Mesenchymal stem cell (in vitro differentiated cells and primary cell): ENCODE measurements around the gene EDN3.

Experiments used
- DNase-seq: peaks from one replicate; pipeline ENCODE4 v3.0.0-alpha.2; 2013
- H2AFZ ChIP-seq: one replicate; pipeline ENCODE4 v1.6.1; 2013; ENCODE audit warnings: low read depth, mild to moderate bottlenecking, control low read depth, inconsistent platforms, low read length, moderate library complexity
- H2AK5ac ChIP-seq: 2 replicates; pipeline ENCODE4 v1.6.1; 2013; ENCODE audit warnings: low read length, moderate library complexity, mild to moderate bottlenecking, inconsistent platforms; ENCODE audit not compliant: severe bottlenecking
- H2BK120ac ChIP-seq: one replicate; pipeline ENCODE4 v1.6.1; 2013; ENCODE audit warnings: low read depth, mild to moderate bottlenecking, inconsistent platforms, low read length, moderate library complexity
- H2BK12ac ChIP-seq, 2 experiments: one replicate each; pipeline ENCODE4 v1.6.1; 2013; ENCODE audit warnings: inconsistent platforms in 2 of 2, low read length in 2 of 2, mild to moderate bottlenecking in 2 of 2, moderate library complexity in 2 of 2, control low read depth in 1 of 2
- H2BK15ac ChIP-seq: one replicate; pipeline ENCODE4 v1.6.1; 2013; ENCODE audit warnings: mild to moderate bottlenecking, low read depth, inconsistent platforms; ENCODE audit not compliant: poor library complexity, severe bottlenecking
- H2BK5ac ChIP-seq: 2 replicates; pipeline ENCODE4 v1.6.1; 2013; ENCODE audit warnings: low read depth, mild to moderate bottlenecking, low read length, control low read depth, inconsistent platforms; ENCODE audit not compliant: poor library complexity, severe bottlenecking
- H3K14ac ChIP-seq, 2 experiments: one replicate each; pipeline ENCODE4 v1.6.1; 2013; ENCODE audit warnings: inconsistent platforms in 2 of 2, low read length in 2 of 2, control low read depth in 1 of 2, mild to moderate bottlenecking in 1 of 2, moderate library complexity in 1 of 2
- H3K18ac ChIP-seq, 2 experiments: one replicate each; pipeline ENCODE4 v1.6.1; 2013; ENCODE audit warnings: inconsistent platforms in 2 of 2, low read length in 2 of 2, control low read depth in 1 of 2, low read depth in 1 of 2, mild to moderate bottlenecking in 1 of 2
- H3K23ac ChIP-seq, 2 experiments: one replicate each; pipeline ENCODE4 v1.6.1; 2013; ENCODE audit warnings: inconsistent platforms in 2 of 2, low read length in 2 of 2, mild to moderate bottlenecking in 2 of 2, moderate library complexity in 2 of 2, control low read depth in 1 of 2
- H3K27ac ChIP-seq: 2 replicates; pipeline ENCODE4 v1.5.1; 2013; ENCODE audit warnings: mild to moderate bottlenecking, moderate library complexity, low read length, control low read depth, inconsistent platforms; ENCODE audit not compliant: poor library complexity, severe bottlenecking
- H3K27me3 ChIP-seq, 2 experiments: 2 replicates each; pipeline versions ENCODE4 v1.6.1 to v1.7.0; 2013; ENCODE audit warnings: low read length in 2 of 2, mild to moderate bottlenecking in 2 of 2, moderate library complexity in 2 of 2, control low read depth in 1 of 2, inconsistent platforms in 1 of 2; ENCODE audit not compliant: control insufficient read depth in 1 of 2, insufficient read depth in 1 of 2
- H3K36me3 ChIP-seq, 2 experiments: 2 replicates each; pipeline versions ENCODE4 v1.6.1 to v1.7.0; 2013; ENCODE audit warnings: low read length in 2 of 2, control low read depth in 1 of 2, inconsistent platforms in 1 of 2, low read depth in 1 of 2, mild to moderate bottlenecking in 1 of 2; ENCODE audit not compliant: insufficient read depth in 2 of 2, control insufficient read depth in 1 of 2
- H3K4ac ChIP-seq, 2 experiments: one replicate each; pipeline ENCODE4 v1.6.1; 2013; ENCODE audit warnings: inconsistent platforms in 2 of 2, low read length in 2 of 2, mild to moderate bottlenecking in 2 of 2, moderate library complexity in 2 of 2, control low read depth in 1 of 2, low read depth in 1 of 2
- H3K4me1 ChIP-seq: 2 replicates; pipeline ENCODE4 v1.6.1; 2013; ENCODE audit warnings: low read depth, low read length, control low read depth; ENCODE audit not compliant: control insufficient read depth, insufficient read depth
- H3K4me2 ChIP-seq: 2 replicates; pipeline ENCODE4 v1.6.1; 2013; ENCODE audit warnings: low read length, mild to moderate bottlenecking, inconsistent platforms; ENCODE audit not compliant: poor library complexity, severe bottlenecking
- H3K4me3 ChIP-seq, 2 experiments: 2 replicates each; pipeline versions ENCODE4 v1.5.1 to v1.7.0; 2013; ENCODE audit warnings: low read length in 2 of 2, mild to moderate bottlenecking in 2 of 2, control low read depth in 1 of 2, low read depth in 1 of 2; ENCODE audit not compliant: insufficient read depth in 1 of 2
- H3K79me1 ChIP-seq: replicated peaks from 2 replicates; pipeline ENCODE4 v1.6.1; 2013; ENCODE audit warnings: mild to moderate bottlenecking, control low read depth, low read length, inconsistent platforms; ENCODE audit not compliant: poor library complexity, severe bottlenecking
- H3K9ac ChIP-seq: 2 replicates; pipeline ENCODE4 v1.7.0; 2013; ENCODE audit warnings: mild to moderate bottlenecking, low read length, moderate library complexity
- H3K9me3 ChIP-seq: 2 replicates; pipeline ENCODE4 v1.7.0; 2013; ENCODE audit warnings: mild to moderate bottlenecking, low read length; ENCODE audit not compliant: control insufficient read depth
- H4K8ac ChIP-seq: one replicate; pipeline ENCODE4 v1.6.1; 2013; ENCODE audit warnings: inconsistent platforms, mild to moderate bottlenecking, low read length, moderate library complexity
- H4K91ac ChIP-seq: one replicate; pipeline ENCODE4 v1.6.1; 2013; ENCODE audit warnings: mild to moderate bottlenecking, low read length, inconsistent platforms
- WGBS: methylation state at CpG from one replicate; pipeline ENCODE4 v1.1.7; 2013; ENCODE audit warnings: mixed read lengths; 5-methylcytosine and 5-hydroxymethylcytosine counted together

The EDN3 gene

GRCh38 chr20:59307270-59307669 lies 6.9 kb downstream of the EDN3 start:
- Histone ChIP-seq H2BK15ac (no peak overlapping the region), H3K14ac (no peak overlapping the region), H3K23ac (no peak overlapping the region), H4K8ac (no peak overlapping the region), H3K4me3 (no peak overlapping the region), H3K9ac (no peak overlapping the region), H4K91ac (no peak overlapping the region), H3K4me1 (no peaks in the 10 kb centered on the region), H3K79me1 (no peaks in the 10 kb centered on the region), H3K27me3 (peaks cover 0 to 33% of the 10 kb centered on the region in 2 experiments), H3K9me3 (no peaks in the 10 kb centered on the region), H2AFZ (no peak overlapping the region), H3K4me2 (no peak overlapping the region), H2BK12ac (no peak overlapping the region), H2BK5ac (no peak overlapping the region), H2AK5ac (no peak overlapping the region), H3K36me3 (no peaks in the 10 kb centered on the region), H3K4ac (no peak overlapping the region), H3K18ac (no peak overlapping the region), H2BK120ac (no peak overlapping the region), H3K27ac (no peak overlapping the region)
- 79% methylated on average over 3 of the region's 3 CpGs for WGBS
- no peak for DNase-seq

DNA sequence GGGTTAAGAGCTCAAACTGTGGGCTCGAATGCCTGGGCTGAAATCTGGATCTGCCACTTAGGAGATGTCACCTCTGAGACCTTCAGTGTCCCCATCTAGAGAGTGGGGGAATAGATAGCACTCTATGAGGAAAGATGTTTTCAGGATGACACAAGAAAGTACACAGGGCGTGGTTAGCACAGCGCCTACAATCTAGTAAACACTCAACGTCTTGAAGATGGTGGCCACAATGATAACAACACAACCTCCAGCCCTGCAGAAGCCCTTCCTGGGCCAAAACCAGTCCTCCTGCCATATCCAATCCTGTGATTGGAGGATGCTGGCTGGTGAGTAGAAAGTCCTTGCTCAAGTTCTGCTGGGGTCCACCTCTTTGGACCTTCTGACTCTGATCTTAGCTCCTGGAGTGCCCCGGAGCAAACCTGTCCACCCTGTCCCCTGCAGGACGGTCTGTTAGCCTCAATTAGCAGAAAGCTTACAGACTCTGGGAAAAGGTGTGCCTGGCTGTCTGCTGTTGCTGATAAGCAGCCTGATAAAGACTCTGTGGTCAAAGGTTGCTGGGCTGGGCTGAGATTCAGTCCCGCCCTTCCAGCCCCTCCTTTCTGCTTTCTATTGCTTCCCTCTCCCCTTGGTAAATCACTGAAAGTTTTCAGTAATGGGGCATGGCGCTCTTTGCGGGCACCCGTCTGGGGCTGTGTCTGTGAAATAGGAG lies 8.2 kb downstream of the EDN3 start:
- no peak overlapping the region for H3K4ac ChIP-seq
- H2AK5ac ChIP-seq = no peak overlapping the region
- H3K27me3 ChIP-seq = peaks cover 0 to 20% of the 10 kb centered on the region in 2 experiments
- H3K4me3 ChIP-seq = no peak overlapping the region
- no peaks in the 10 kb centered on the region for H3K9me3 ChIP-seq
- no peak overlapping the region for H3K9ac ChIP-seq
- H2AFZ ChIP-seq = no peak overlapping the region
- H4K91ac ChIP-seq = no peak overlapping the region
- H2BK120ac ChIP-seq = no peak overlapping the region
- H3K4me1 ChIP-seq = no peaks in the 10 kb centered on the region
- H3K18ac ChIP-seq = no peak overlapping the region
- H3K27ac ChIP-seq = no peak overlapping the region
- H3K36me3 ChIP-seq = no peaks in the 10 kb centered on the region
- no peak overlapping the region for H2BK12ac ChIP-seq
- H3K14ac ChIP-seq = no peak overlapping the region
- no peak overlapping the region for H2BK5ac ChIP-seq
- no peaks in the 10 kb centered on the region for H3K79me1 ChIP-seq
- no peak for DNase-seq
- no peak overlapping the region for H4K8ac ChIP-seq
- no peak overlapping the region for H2BK15ac ChIP-seq
- H3K4me2 ChIP-seq = no peak overlapping the region
- H3K23ac ChIP-seq = no peak overlapping the region
- WGBS = 75% methylated on average over 7 of the region's 10 CpGs

DNA sequence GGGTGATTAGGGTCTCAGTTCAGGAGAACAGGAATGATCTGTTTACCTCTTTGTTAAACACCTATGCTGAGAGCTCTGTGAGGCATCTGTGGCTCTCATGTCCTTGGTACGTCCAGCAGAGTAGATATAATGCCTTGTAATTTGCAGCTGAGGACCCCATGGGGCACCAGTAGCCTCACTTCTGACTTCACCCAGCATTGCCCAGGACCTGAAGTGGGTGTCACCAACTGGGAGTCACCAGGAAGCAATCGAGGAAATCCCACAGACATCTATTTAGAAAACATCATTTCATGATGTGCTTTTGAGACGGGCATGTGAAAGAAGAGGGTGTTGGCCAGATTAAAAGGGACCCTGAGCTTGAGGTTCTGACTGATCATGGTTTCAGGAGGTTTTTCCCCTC lies 8.8 kb downstream of the EDN3 start:
- no peaks in the 10 kb centered on the region for H3K4me1 ChIP-seq
- H2AFZ ChIP-seq = no peak overlapping the region
- no peak overlapping the region for H3K27ac ChIP-seq
- no peak overlapping the region for H4K8ac ChIP-seq
- no peak overlapping the region for H2BK15ac ChIP-seq
- no peak overlapping the region for H2BK120ac ChIP-seq
- no peak overlapping the region for H2BK5ac ChIP-seq
- DNase-seq = no peak
- H3K18ac ChIP-seq = no peak overlapping the region
- no peak overlapping the region for H3K14ac ChIP-seq
- no peak overlapping the region for H2AK5ac ChIP-seq
- no peak overlapping the region for H3K4me3 ChIP-seq
- H3K79me1 ChIP-seq = no peaks in the 10 kb centered on the region
- 59% methylated on average over 1 of the region's 3 CpGs for WGBS
- no peak overlapping the region for H3K23ac ChIP-seq
- no peaks in the 10 kb centered on the region for H3K9me3 ChIP-seq
- no peak overlapping the region for H3K4ac ChIP-seq
- no peak overlapping the region for H2BK12ac ChIP-seq
- peaks cover 0 to 15% of the 10 kb centered on the region in 2 experiments for H3K27me3 ChIP-seq
- no peak overlapping the region for H3K9ac ChIP-seq
- no peak overlapping the region for H4K91ac ChIP-seq
- H3K36me3 ChIP-seq = no peaks in the 10 kb centered on the region
- H3K4me2 ChIP-seq = no peak overlapping the region

DNA sequence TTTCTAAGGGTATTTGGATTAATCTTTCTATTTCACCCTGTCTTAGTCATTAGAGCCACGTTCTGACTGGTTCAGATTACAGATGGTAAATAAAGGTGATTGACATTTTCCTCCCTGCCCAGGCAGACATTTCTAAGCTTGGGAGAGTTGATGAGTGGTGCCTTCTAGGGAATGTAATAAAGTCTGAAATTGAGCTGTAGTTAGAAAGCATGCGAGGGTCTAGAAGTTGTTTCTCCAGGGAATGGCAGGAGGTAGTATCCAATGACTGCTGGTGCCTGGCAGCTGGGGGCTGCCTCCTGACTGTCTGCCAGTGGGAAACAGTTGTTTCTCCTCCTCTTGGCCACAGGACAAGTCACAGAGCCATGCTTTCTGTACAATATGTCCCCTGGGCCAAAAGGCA lies 14.6 kb downstream of the EDN3 start:
- H2BK5ac ChIP-seq = no peak overlapping the region
- H3K18ac ChIP-seq = no peak overlapping the region
- H3K14ac ChIP-seq = no peak overlapping the region
- no peaks in the 10 kb centered on the region for H3K36me3 ChIP-seq
- no peak overlapping the region for H2AK5ac ChIP-seq
- H3K23ac ChIP-seq = no peak overlapping the region
- H3K4me2 ChIP-seq = no peak overlapping the region
- no peak overlapping the region for H3K9ac ChIP-seq
- no peaks in the 10 kb centered on the region for H3K4me1 ChIP-seq
- no peak overlapping the region for H2BK15ac ChIP-seq
- no peak overlapping the region for H3K4ac ChIP-seq
- H3K4me3 ChIP-seq = no peak overlapping the region
- no peak overlapping the region for H4K91ac ChIP-seq
- H3K27ac ChIP-seq = no peak overlapping the region
- H2AFZ ChIP-seq = no peak overlapping the region
- no peak overlapping the region for H2BK12ac ChIP-seq
- H2BK120ac ChIP-seq = no peak overlapping the region
- H3K9me3 ChIP-seq = no peaks in the 10 kb centered on the region
- H4K8ac ChIP-seq = no peak overlapping the region
- WGBS = 80% methylated on average over 2 of the region's 2 CpGs
- H3K79me1 ChIP-seq = no peaks in the 10 kb centered on the region
- no peaks in the 10 kb centered on the region for H3K27me3 ChIP-seq
- no peak for DNase-seq
